ENCODE data around the gene ZNF33A.

GRCh38 chr10:38038932-38039245 lies 28.4 kb downstream of the ZNF33A start:
- no peak for TF ChIP-seq POLR2AphosphoS5 (IDR thresholded peaks at IDR 0.05; ENCODE audit: insufficient read depth in 1 of 2, low read depth in 1 of 2)
- no peak for TF ChIP-seq CTCF (IDR thresholded peaks at IDR 0.05)
- TF ChIP-seq POLR2A (IDR thresholded peaks at IDR 0.05), result no peak
